ENCODE results near the gene DHX35.
"Not testable (repeated sequence)": the region's sequence is repeated elsewhere in the genome, so short reads cannot be mapped to it uniquely, and the experiment has no call there.

The DHX35 gene

DNA sequence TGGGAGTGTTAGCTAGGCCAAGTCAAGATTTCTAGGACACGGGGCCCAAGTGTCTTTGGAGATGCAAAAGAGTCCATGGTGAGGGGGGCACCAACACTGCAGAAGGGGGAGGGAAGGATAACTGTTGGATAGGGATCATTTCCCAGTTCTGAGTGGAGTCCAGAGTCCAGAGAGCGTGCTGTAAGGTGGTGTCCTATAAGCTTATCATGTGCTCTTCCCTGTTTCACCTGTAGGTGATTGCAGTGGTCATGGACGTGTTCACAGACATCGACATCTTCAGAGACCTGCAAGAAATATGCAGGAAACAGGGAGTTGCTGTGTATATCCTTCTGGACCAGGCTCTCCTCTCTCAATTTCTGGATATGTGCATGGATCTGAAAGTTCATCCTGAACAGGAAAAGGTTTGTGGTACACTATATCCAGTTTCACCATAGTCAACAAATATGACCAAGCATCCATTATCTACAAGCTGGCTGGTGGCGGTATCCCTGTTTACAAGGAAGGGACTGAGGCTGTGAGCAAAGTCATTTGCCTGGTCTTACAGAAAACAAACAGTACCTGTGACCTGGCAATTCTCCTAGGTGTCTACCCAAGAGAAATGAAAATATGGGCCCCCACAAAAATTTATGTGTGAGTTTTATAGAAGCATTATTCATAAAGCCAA, 20.3 kb upstream of the DHX35 start:
- DNase-seq: no peak

GRCh38 chr20:38945012-38945411, 17.1 kb upstream of the DHX35 start:
- DNase-seq: no peak

DNA sequence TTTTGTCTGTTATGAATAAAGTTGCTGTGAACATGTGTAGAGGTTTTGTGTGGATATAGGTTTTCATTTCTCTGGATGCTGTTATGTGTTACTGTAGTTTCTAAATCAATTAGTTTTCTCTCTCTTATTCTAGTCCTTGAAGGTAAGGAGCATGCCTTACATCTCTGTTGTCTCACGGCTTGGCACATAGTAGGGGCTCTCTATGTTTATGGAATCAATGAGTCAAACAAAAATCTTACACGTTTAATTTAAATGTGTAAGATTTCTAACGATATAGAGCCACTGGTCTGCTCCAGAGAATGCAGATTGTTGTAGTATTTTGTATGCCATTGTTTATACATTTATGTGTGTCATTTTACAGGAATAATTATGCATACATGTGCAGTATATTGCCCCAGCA, 15.3 kb upstream of the DHX35 start:
- no peak for DNase-seq

DNA sequence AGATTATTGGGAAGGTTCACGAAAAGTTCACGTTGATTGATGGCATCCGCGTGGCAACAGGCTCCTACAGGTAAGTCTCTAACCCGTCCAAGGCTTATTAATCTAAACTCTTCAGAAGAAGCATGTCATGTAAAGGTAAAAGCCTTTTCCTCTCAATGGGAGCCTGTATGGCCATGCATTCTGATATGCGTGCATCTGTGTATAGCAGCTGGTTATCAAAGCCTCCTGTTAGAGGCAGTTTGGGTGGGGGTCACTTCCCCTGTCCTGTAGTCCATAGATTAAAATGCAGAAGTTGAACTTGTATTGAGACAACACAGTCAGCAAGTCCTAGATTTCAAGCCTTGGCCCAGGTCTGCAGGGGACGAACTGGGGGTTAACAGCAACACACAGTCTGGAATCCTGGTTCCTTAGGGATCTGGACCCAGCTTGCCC, 14.2 kb upstream of the DHX35 start:
- no peak for DNase-seq

- no peak for DNase-seq
Observed at GRCh38 chr20:38950254-38950653, 11.9 kb upstream of the DHX35 start.

DNA sequence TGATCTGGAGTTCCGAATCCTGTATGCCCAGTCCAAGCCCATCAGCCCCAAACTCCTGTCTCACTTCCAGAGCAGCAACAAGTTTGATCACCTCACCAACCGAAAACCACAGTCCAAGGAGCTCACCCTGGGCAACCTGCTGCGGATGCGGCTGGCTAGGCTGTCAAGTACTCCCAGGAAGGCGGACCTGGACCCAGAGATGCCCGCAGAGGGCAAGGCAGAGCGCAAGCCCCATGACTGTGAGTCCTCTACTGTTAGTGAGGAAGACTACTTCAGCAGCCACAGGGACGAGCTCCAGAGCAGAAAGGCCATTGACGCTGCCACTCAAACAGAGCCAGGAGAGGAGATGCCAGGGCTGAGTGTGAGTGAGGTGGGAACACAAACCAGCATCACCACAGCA, 10.5 kb upstream of the DHX35 start:
- DNase-seq: no peak

DNA sequence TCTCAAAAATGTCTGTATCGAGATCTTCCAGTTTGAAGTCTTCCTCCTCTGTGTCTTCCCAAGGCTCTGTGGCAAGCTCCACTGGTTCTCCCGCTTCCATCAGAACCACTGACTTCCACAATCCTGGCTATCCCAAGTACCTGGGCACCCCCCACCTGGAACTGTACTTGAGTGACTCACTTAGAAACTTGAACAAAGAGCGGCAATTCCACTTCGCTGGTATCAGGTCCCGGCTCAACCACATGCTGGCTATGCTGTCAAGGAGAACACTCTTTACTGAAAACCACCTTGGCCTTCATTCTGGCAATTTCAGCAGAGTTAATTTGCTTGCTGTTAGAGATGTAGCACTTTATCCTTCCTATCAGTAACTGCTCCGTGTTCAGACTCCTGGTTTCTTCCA, 10.0 kb upstream of the DHX35 start:
- DNase-seq: no peak

- no peak for DNase-seq
Observed at GRCh38 chr20:38953630-38954340, 8.4 kb upstream of the DHX35 start.

GRCh38 chr20:38957235-38957876, 4.8 kb upstream of the DHX35 start:
- no peak for DNase-seq

DNA sequence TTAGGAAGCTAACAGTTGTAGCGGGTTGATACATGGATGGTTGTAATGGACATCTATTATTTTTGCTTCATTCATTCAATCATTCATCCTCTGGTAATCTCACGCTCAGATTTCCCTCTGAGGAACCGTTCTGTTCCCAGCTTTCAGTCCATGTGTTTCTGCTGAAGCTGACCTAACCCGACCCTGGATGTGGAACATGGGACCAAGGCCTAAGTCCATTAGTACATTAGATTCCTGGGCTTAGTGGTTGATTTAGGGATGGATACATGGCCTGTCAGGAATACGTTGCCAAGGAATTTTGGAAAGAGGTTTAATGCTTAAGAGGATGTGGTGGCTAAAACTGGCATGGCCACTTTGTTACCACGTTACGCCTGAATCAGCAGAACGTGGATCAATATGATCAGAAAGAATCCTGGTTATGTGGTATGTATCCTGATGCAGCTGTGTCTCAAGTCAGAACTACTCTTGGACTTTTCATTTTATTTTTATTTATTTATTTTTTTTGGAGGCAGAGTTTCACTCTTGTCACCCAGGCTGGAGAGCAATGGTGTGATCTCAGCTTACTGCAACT, 4.1 kb upstream of the DHX35 start:
- DNase-seq: no peak

GRCh38 chr20:38960187-38960687, 1.9 kb upstream of the DHX35 start:
- not testable (repeated sequence) for DNase-seq

GRCh38 chr20:38961530-38962043, 557 bp upstream of the DHX35 start:
- DNase-seq: no peak

DNA sequence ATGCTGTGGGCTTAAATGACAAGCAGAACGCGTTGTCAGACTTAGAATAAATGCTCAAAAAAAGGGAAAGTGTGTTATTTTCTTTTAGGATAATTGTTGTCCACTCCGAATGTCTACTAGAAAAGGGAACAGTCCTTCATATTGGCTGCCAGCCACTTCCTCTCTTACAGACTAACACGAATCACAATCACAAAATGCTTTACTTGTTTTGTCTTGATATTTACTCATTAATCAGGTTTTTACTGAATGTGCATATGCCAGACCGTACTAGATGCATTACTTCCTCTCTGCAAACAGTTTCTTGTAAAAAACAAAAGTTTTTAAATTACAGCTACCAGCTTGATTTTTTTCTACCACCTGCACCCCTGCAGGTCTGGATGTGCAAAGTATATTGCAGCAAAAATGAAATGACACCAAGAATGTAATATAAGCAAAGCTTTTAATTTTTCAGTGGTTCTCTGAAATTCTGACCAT, 821 bp downstream of the DHX35 start:
- DNase-seq: no peak

GRCh38 chr20:38963745-38964144, 1.6 kb downstream of the DHX35 start:
- DNase-seq: no peak

- DNase-seq: no peak
Observed at GRCh38 chr20:38965264-38965663, 3.1 kb downstream of the DHX35 start.

GRCh38 chr20:38968090-38968489, 5.9 kb downstream of the DHX35 start:
- DNase-seq: no peak

- DNase-seq: no peak
Observed at GRCh38 chr20:38969708-38970107, 7.6 kb downstream of the DHX35 start.

- peak; percentile 26 for DNase-seq
Observed at GRCh38 chr20:38970302-38970701, 8.2 kb downstream of the DHX35 start.

DNA sequence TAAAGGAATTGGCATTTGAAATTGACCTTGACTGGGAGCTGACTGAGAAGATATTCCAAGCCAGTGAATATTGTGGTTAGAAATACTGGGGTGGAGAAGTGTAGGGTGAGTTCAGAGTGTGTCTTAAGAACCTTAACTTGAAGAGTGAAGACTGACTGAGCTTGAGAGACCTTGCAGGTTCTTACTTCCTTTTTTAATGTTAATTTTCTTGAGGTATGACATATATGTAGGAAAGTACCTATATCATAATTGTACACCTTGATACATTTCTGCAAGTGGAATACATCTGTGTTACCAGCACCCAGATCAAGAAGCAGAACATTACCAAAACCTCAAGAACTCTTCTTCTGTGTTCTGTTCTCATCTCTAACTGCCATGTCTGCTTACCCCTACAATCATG, 11.0 kb downstream of the DHX35 start:
- DNase-seq: no peak

- no peak for DNase-seq
Observed at GRCh38 chr20:38973645-38974044, 11.5 kb downstream of the DHX35 start.

DNA sequence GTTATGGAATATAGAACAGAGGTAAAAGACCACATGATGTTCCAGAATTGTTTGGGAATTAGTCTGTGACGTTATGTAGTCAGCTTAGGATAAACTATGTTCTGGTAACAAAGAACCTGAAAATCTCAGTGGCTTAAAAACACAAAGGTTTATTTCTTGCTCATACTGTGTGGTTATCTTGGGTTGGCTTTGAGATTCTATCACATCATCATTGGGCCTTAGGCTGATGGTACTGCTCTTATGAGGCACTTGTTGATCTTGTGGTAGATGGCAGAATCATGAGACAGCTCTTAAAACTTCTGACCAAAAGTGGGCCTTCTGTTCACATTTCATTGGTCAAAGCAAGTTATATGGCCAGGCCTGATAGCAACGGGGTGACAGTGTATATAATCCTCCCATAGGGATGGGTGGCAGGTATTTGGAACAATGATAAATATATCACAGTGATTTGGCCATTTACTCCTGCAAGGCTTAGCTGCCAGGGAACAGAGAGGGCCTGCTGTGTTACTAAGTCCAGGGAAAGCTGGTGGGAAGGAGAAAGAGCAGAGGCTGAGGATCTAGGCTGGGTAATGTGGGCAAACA, 13.5 kb downstream of the DHX35 start:
- DNase-seq: no peak

- no peak for DNase-seq
Observed at GRCh38 chr20:38979434-38979833, 17.3 kb downstream of the DHX35 start.

DNA sequence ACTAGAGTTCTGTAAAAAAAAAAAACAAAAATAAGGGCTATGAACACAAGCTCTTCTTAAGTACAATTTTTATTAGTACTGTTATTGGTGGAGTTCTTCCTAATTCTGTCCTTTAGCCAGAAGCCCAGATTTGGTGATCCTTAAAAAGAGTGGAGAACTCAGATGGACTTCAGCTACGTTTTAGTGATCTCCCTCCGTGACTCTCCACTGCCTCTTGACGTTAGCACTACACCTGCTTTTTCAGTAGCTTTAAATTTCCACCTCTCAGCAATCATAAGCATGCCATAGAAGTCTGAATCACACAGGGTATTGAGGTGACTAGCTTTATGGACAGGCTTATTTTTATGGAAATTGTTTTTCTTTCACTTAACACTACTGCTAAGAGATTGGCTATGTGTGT, 17.7 kb downstream of the DHX35 start:
- no peak for DNase-seq
